ENCODE results near the gene C2orf80.

Gene C2orf80

GRCh38 chr2:208136716-208137094 is 53.1 kb downstream of the C2orf80 start:
- H3K27me3 ChIP-seq (ENCODE audit: control insufficient read depth, low read length): no peaks in the 10 kb centered on the region
- no peaks in the 10 kb centered on the region for H3F3A ChIP-seq (ENCODE audit: control insufficient read depth, insufficient read depth)
- no peaks in the 10 kb centered on the region for H4K20me1 ChIP-seq (ENCODE audit: control insufficient read depth, insufficient read depth, low read depth, low read length)
- no peaks in the 10 kb centered on the region for H3K9me2 ChIP-seq (replicated peaks; ENCODE audit: control insufficient read depth, low read length)
- TF ChIP-seq CTCF (IDR thresholded peaks at IDR 0.05; ENCODE audit: low read depth, low read length, poor library complexity, severe bottlenecking) (no peak), EZH2phosphoT487 (IDR thresholded peaks at IDR 0.05; ENCODE audit: borderline replicate concordance, low read length) (no peak)
- H3K9me3 ChIP-seq (ENCODE audit: control insufficient read depth, insufficient read depth, low read length): no peaks in the 10 kb centered on the region
- H3K4me2 ChIP-seq (ENCODE audit: low read length): no peak overlapping the region
- H3K79me2 ChIP-seq (ENCODE audit: control insufficient read depth, low read length): no peaks in the 10 kb centered on the region
- no peaks in the 10 kb centered on the region for H3K4me1 ChIP-seq (ENCODE audit: control insufficient read depth, low read length)
- no peaks in the 10 kb centered on the region for H3K36me3 ChIP-seq (ENCODE audit: control insufficient read depth, low read length)
- H3K4me3 ChIP-seq (ENCODE audit: low read length): no peak overlapping the region
- H3K27ac ChIP-seq (ENCODE audit: low read depth, low read length): no peak overlapping the region

- Histone ChIP-seq H3K4me2 (ENCODE audit: low read length) (no peak overlapping the region), H3K9me3 (ENCODE audit: control insufficient read depth, insufficient read depth, low read length) (no peaks in the 10 kb centered on the region)
- TF ChIP-seq CTCF (IDR thresholded peaks at IDR 0.05; ENCODE audit: low read depth, low read length, poor library complexity, severe bottlenecking) (no peak), EZH2phosphoT487 (IDR thresholded peaks at IDR 0.05; ENCODE audit: borderline replicate concordance, low read length) (no peak)
These were observed 53.8 kb downstream of the C2orf80 start for GRCh38 chr2:208135794-208136715.

GRCh38 chr2:208134928-208135586 is 54.8 kb downstream of the C2orf80 start:
- Histone ChIP-seq H3K4me1 (ENCODE audit: control insufficient read depth, low read length) (no peaks in the 10 kb centered on the region), H3K4me3 (ENCODE audit: low read length) (no peak overlapping the region), H3K27ac (ENCODE audit: low read depth, low read length) (no peak overlapping the region), H3K9me3 (ENCODE audit: control insufficient read depth, insufficient read depth, low read length) (no peaks in the 10 kb centered on the region), H3K4me2 (ENCODE audit: low read length) (no peak overlapping the region), H3K9me2 (replicated peaks; ENCODE audit: control insufficient read depth, low read length) (no peaks in the 10 kb centered on the region), H3K79me2 (ENCODE audit: control insufficient read depth, low read length) (no peaks in the 10 kb centered on the region), H3K27me3 (ENCODE audit: control insufficient read depth, low read length) (no peaks in the 10 kb centered on the region), H3F3A (ENCODE audit: control insufficient read depth, insufficient read depth) (no peaks in the 10 kb centered on the region), H3K36me3 (ENCODE audit: control insufficient read depth, low read length) (no peaks in the 10 kb centered on the region), H4K20me1 (ENCODE audit: control insufficient read depth, insufficient read depth, low read depth, low read length) (no peaks in the 10 kb centered on the region)
- no peak for TF ChIP-seq CTCF (IDR thresholded peaks at IDR 0.05; ENCODE audit: low read depth, low read length, poor library complexity, severe bottlenecking)
- TF ChIP-seq EZH2phosphoT487 (IDR thresholded peaks at IDR 0.05; ENCODE audit: borderline replicate concordance, low read length): no peak

More at GRCh38 chr2:208135794-208136715, 53.8 kb downstream of the C2orf80 start:
- Histone ChIP-seq H3F3A (ENCODE audit: control insufficient read depth, insufficient read depth) (no peaks in the 10 kb centered on the region), H3K9me2 (replicated peaks; ENCODE audit: control insufficient read depth, low read length) (no peaks in the 10 kb centered on the region), H4K20me1 (ENCODE audit: control insufficient read depth, insufficient read depth, low read depth, low read length) (no peaks in the 10 kb centered on the region), H3K27me3 (ENCODE audit: control insufficient read depth, low read length) (no peaks in the 10 kb centered on the region), H3K27ac (ENCODE audit: low read depth, low read length) (no peak overlapping the region), H3K4me1 (ENCODE audit: control insufficient read depth, low read length) (no peaks in the 10 kb centered on the region), H3K36me3 (ENCODE audit: control insufficient read depth, low read length) (no peaks in the 10 kb centered on the region), H3K79me2 (ENCODE audit: control insufficient read depth, low read length) (no peaks in the 10 kb centered on the region), H3K4me3 (ENCODE audit: low read length) (no peak overlapping the region)
